T-helper 2 cell treated with Interferon-gamma antibody and Interleukin-4, amounts not matched to agents 100 ng/mL and 5 ng/mL, for 36 hours (primary cell): ENCODE measurements around the gene MYO1B. TPM values are rescaled to one million over a fixed set of nuclear protein-coding genes. Genes with fewer than 3 reads are reported as not detected.

Source experiments
- intact Hi-C: fragments of 100-400 bp; cut with micrococcal nuclease; formaldehyde crosslinking; loops from one replicate; pipeline ENCODE4 v1.15.1; 2023
- total RNA-seq: library from RNA; stranded (reverse); gene quantifications from 2 replicates; pipeline ENCODE4 v1.2.3, GENCODE V29; 2022

Gene MYO1B
- 2.8 and 3.7 TPM in 2 replicates for total RNA-seq

GRCh38 chr2:191245046-191245868, at the start of gene MYO1B:
Gene MYO1B, plus strand, starts transcription at chr2:191245404. Its CDS starts 31,492 bp downstream, at chr2:191276896.
- intact Hi-C loops = loop anchor here (5.0 kb wide), 2 partner anchors 43 to 78 kb away; no protein-coding TSS in a partner anchor

- intact Hi-C loops = no loop called here
These were observed 48.1 kb upstream of the MYO1B start for GRCh38 chr2:191197096-191197495.

GRCh38 chr2:191198271-191198670, 46.9 kb upstream of the MYO1B start:
- intact Hi-C loops = no loop called here

- intact Hi-C loops = loop anchor here (5.0 kb wide), 1 partner anchor 47 kb away; the partner anchor contains the start of gene MYO1B
These were observed 45.2 kb upstream of the MYO1B start for GRCh38 chr2:191199929-191200512.

GRCh38 chr2:191200910-191201309, 44.3 kb upstream of the MYO1B start:
- intact Hi-C loops = loop anchor here (5.0 kb wide), 1 partner anchor 46 kb away; the partner anchor contains the start of gene MYO1B

- intact Hi-C loops = loop anchor here (2.0 to 5.0 kb wide), 2 partner anchors 13 to 45 kb away; partner anchors contain the start of gene MYO1B
These were observed 42.9 kb upstream of the MYO1B start for GRCh38 chr2:191202209-191202721.

GRCh38 chr2:191202881-191203397, 42.3 kb upstream of the MYO1B start:
- intact Hi-C loops = loop anchor here (2.0 to 5.0 kb wide), 2 partner anchors 14 to 44 kb away; partner anchors contain the start of gene MYO1B

GRCh38 chr2:191204433-191204832, 40.8 kb upstream of the MYO1B start:
- intact Hi-C loops = loop anchor here (1.0 to 5.0 kb wide), 2 partner anchors 10 to 43 kb away; partner anchors contain the start of gene MYO1B

GRCh38 chr2:191206613-191207471, 38.4 kb upstream of the MYO1B start:
- intact Hi-C loops = no loop called here

- intact Hi-C loops = no loop called here
These were observed 35.9 kb upstream of the MYO1B start for GRCh38 chr2:191209340-191209739.

GRCh38 chr2:191212119-191212518, 33.1 kb upstream of the MYO1B start:
- intact Hi-C loops = no loop called here

GRCh38 chr2:191213333-191213732, 31.9 kb upstream of the MYO1B start:
- intact Hi-C loops = no loop called here

GRCh38 chr2:191215230-191215629, 30.0 kb upstream of the MYO1B start:
- intact Hi-C loops = no loop called here

- intact Hi-C loops = no loop called here
These were observed 29.5 kb upstream of the MYO1B start for GRCh38 chr2:191215666-191216065.

GRCh38 chr2:191217580-191217979, 27.6 kb upstream of the MYO1B start:
- intact Hi-C loops = no loop called here

- intact Hi-C loops = no loop called here
These were observed 26.8 kb upstream of the MYO1B start for GRCh38 chr2:191218292-191218898.

- intact Hi-C loops = no loop called here
These were observed 24.5 kb upstream of the MYO1B start for GRCh38 chr2:191220671-191221070.

- intact Hi-C loops = no loop called here
These were observed 23.5 kb upstream of the MYO1B start for GRCh38 chr2:191221666-191222065.

GRCh38 chr2:191222507-191222906, 22.7 kb upstream of the MYO1B start:
- intact Hi-C loops = no loop called here

GRCh38 chr2:191222952-191223351, 22.3 kb upstream of the MYO1B start:
- intact Hi-C loops = no loop called here
